Testis (tissue), 2 donors: ENCODE measurements around the gene TMEM150B.

Experiments used
- CTCF ChIP-seq, 3 experiments: fragments of 450-650 bp in 2 of 3; fragments of 200-600 bp in 1 of 3; sonication (generic) in 1 of 3; IDR thresholded peaks; one replicate each; pipeline ENCODE4 v1.5.1; 2016 to 2019; ENCODE audit warnings: antibody characterized with exemption in 3 of 3, mild to moderate bottlenecking in 2 of 3, moderate library complexity in 1 of 3
- POLR2A ChIP-seq: fragments of 450-650 bp; IDR thresholded peaks from one replicate; pipeline ENCODE4 v1.6.1; 2017; ENCODE audit warnings: antibody characterized with exemption, mild to moderate bottlenecking, moderate library complexity

GRCh38 chr19:55365964-55366363 is 40.8 kb upstream of the TMEM150B start:
- TF ChIP-seq CTCF (IDR thresholded peaks at IDR 0.05) (no peak), POLR2A (no peak)
